Retinal pigment epithelial cell (primary cell): ENCODE results near the gene PLA2G7.
A peak's percentile ranks its signal among the peaks of the same experiment; 100 is the strongest.

Source experiments
- DNase-seq: peaks from one replicate; pipeline ENCODE4 v3.0.0-alpha.2; 2010; ENCODE audit warnings: low read depth
- H3K4me3 ChIP-seq: 2 replicates; pipeline ENCODE4 v1.5.1; 2011; ENCODE audit warnings: mild to moderate bottlenecking, low read length, control low read depth, moderate library complexity
- TF ChIP-seq, protein P1 (sequence below): conservative IDR thresholded peaks from 2 replicates; pipeline ENCODE4 v1.5.1; 2011; ENCODE audit warnings: low read depth, low read length, control low read depth, inconsistent platforms

PLA2G7 gene

DNA sequence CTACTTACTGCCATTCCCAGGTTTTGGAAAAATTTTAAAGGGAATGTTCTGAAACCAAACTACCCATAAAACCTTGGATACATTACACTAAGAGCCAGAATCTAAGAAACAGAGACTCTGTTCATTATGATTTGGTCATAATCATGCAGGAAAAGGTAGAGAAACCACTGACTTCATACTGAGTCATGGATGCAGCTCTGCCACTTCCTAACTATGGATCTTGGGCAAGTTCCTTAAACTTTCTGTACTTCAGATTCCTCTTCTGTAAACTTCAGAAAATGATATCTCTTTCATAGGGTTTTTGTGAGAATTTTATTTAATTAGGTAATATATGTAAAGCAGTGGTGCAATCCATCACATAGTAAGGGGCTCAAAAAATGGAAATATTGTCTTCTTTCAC is 20.0 kb downstream of the PLA2G7 start:
- TF ChIP-seq, protein P1, sequence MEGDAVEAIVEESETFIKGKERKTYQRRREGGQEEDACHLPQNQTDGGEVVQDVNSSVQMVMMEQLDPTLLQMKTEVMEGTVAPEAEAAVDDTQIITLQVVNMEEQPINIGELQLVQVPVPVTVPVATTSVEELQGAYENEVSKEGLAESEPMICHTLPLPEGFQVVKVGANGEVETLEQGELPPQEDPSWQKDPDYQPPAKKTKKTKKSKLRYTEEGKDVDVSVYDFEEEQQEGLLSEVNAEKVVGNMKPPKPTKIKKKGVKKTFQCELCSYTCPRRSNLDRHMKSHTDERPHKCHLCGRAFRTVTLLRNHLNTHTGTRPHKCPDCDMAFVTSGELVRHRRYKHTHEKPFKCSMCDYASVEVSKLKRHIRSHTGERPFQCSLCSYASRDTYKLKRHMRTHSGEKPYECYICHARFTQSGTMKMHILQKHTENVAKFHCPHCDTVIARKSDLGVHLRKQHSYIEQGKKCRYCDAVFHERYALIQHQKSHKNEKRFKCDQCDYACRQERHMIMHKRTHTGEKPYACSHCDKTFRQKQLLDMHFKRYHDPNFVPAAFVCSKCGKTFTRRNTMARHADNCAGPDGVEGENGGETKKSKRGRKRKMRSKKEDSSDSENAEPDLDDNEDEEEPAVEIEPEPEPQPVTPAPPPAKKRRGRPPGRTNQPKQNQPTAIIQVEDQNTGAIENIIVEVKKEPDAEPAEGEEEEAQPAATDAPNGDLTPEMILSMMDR, result no peak
- H3K4me3 ChIP-seq, result no peak overlapping the region
- no peak for DNase-seq

DNA sequence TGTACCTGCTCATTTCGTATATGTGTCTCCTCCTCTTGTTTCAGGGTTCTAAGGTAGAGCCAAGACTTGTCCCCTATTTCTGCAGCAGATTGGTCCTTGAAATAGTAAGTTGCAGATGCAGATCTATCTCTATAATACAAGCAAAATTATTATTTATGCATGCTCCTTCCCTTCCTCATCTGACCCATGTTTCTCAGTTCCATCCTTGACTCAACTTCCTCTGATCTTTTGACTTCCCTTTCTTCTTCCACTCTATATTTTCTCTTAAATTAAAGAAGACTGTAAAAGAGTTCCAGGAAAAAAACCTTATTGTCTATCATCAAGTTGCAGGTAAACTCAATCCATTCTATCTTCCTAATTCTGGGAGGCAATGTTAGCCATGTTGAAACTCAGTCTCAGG is 23.7 kb downstream of the PLA2G7 start:
- DNase-seq, result no peak
- H3K4me3 ChIP-seq, result no peak overlapping the region

DNA sequence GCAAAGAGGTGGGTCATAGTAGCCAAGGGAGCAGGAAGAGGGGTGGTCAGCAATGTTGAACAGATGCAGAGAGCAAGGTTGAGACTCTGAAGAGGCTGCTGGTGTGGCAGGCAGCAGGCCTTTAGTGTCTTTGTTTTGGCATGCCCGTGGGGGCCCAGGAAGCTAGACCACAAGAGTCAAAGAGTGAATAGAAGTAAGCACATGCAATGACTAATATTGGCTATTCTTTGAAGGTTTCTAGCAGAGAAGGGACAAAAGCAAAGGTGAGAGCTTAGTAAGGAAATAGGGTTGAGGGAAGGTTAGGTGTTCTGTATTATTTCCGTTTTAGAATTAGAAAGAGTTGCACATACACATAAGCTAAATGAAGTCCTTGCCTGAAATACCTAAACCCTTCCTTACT is 28.7 kb downstream of the PLA2G7 start:
- TF ChIP-seq, protein P1, result no peak
- no peak for DNase-seq
- H3K4me3 ChIP-seq, result no peak overlapping the region

More for the DNA sequence above, 23.7 kb downstream of the PLA2G7 start:
- TF ChIP-seq, protein P1, result no peak

DNA sequence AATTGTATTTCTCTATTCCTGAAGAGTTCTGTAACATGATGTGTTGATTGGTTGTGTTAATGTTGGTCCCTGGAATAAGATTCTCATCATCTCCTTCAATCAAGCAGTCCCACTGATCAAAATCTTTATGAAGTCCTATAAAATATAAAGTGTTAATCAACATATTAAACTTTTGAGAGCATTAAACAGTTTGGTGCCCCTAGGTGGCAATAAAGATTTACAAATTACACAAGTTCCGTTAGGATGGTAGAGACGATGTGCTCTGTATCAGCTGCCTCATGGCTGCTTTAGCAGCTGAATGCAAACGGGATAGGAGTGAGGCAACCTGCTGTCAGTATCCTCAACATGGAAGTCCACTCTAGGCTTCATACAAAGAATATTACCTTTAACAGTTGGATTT is 30.6 kb downstream of the PLA2G7 start:
- peak; percentile 22 for DNase-seq
- no peak overlapping the region for H3K4me3 ChIP-seq
- TF ChIP-seq, protein P1, result peak; percentile 26

DNA sequence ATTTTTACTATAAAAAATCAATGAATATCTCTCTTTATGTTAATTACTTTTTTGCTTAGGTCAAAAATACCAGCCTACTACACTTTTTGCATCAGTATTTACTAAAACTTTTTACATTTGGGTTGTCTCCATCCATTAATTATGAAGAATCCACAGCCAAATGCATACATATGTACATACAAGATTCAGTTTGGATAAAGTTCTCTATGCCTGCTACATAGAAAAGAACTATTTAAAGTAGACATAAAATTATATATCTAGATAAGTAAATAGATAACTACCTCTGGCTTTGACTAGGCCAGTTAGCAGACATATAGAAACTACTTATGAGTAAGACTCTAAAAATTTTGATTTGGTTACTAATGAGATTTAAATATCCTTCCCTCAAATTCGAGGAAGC is 35.2 kb downstream of the PLA2G7 start:
- TF ChIP-seq, protein P1, result no peak
- no peak overlapping the region for H3K4me3 ChIP-seq
- DNase-seq, result no peak

DNA sequence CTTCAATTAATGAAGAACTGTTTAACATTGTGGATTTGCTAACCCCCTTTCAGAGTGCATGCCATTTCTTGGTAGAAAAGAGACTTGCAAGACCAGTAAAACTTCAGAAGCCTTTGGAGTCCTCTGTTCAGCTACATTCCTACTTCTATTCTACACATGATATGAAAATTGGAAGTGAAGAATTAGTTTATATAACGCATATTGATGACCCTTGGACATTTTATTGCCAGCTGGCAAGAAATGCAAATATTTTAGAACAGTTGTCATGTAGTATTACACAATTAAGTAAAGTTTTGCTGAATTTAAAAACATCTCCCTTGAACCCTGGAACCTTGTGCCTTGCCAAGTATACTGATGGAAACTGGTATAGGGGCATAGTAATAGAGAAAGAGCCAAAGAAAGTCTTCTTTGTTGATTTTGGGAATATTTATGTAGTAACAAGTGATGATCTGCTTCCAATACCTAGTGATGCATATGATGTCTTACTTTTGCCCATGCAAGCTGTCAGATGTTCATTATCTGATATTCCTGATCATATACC is 44.2 kb downstream of the PLA2G7 start:
- no peak overlapping the region for H3K4me3 ChIP-seq
- TF ChIP-seq, protein P1, result no peak
- no peak for DNase-seq

DNA sequence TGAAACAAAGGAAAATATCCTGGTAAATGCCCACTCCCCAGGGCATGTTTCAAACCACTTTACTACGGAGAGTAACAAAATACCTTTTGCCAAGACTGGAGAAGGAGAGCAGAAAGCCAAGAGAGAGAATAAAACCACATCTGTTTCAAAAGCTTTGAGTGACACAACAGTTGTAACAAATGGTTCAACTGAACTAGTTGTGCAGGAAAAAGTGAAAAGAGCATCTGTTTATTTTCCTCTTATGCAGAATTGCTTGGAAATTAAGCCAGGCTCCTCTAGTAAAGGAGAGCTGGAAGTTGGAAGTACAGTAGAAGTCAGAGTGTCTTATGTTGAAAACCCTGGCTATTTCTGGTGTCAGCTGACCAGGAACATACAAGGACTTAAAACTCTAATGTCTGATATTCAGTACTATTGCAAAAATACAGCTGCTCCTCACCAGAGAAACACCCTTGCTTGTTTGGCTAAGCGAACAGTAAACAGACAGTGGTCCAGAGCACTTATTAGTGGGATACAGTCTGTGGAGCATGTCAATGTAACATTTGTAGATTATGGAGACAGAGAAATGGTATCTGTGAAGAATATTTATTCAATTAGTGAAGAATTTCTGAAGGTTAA is 44.9 kb downstream of the PLA2G7 start:
- DNase-seq, result no peak
- TF ChIP-seq, protein P1, result no peak
- H3K4me3 ChIP-seq, result no peak overlapping the region
